SK-N-SH (cell line): Measurements from ENCODE around the gene CCNG2. TPM values are rescaled to one million over a fixed set of nuclear protein-coding genes. Genes with fewer than 3 reads are reported as not detected.

Experiments
- CTCF ChIA-PET: fragments of 300-600, 350-600 bp; formaldehyde crosslinking; extraction: SDS; loops from one replicate; lab custom pipeline; 2021; lab: Yijun Ruan, JAX
- POLR2A ChIA-PET: fragments of 350-600 bp; sonication (Branson Sonifier 250); formaldehyde crosslinking; extraction: SDS; loops from one replicate; lab custom pipeline; 2020; ENCODE audit warnings: antibody characterized with exemption, inconsistent platforms; lab: Yijun Ruan, JAX
- DNase-seq: peaks from one replicate; pipeline ENCODE4 v3.0.0; 2012
- H2AFZ ChIP-seq: fragments of 200-600 bp; sonication (generic); 2 replicates; pipeline ENCODE4 v1.8.1; 2016; ENCODE audit warnings: antibody characterized with exemption, mild to moderate bottlenecking, low read depth
- H3F3A ChIP-seq: fragments of 200-600 bp; sonication (generic); replicated peaks from 2 replicates; pipeline ENCODE3; 2016; ENCODE audit warnings: antibody characterized with exemption, mild to moderate bottlenecking; ENCODE audit not compliant: insufficient read depth
- H3K27ac ChIP-seq, 2 experiments: fragments of 200-500 bp in 1 of 2; fragments of 200-600 bp in 1 of 2; sonication (Bioruptor generic) in 1 of 2; sonication (generic), shearing (Covaris generic) in 1 of 2; 2 replicates each; pipeline versions ENCODE4 v1.5.1 to v1.6.1; 2014 to 2016; ENCODE audit warnings: low read depth in 2 of 2, inconsistent platforms in 1 of 2, low read length in 1 of 2, mild to moderate bottlenecking in 1 of 2, mixed read lengths in 1 of 2
- H3K27me3 ChIP-seq: fragments of 200-600 bp; sonication (generic), shearing (Covaris generic); 2 replicates; pipeline ENCODE4 v1.6.1; 2016; ENCODE audit warnings: mixed run types; ENCODE audit not compliant: insufficient read depth
- H3K36me3 ChIP-seq, 2 experiments: fragments of 200-500 bp in 1 of 2; fragments of 200-600 bp in 1 of 2; sonication (Bioruptor generic) in 1 of 2; sonication (generic) in 1 of 2; replicated peaks in 1 of 2; 2 replicates each; pipeline versions ENCODE3 to v1.5.1; 2014 to 2016; ENCODE audit warnings: low read length in 1 of 2, mild to moderate bottlenecking in 1 of 2; ENCODE audit not compliant: insufficient read depth in 2 of 2, control insufficient read depth in 1 of 2
- H3K4me1 ChIP-seq, 2 experiments: fragments of 200-500 bp in 1 of 2; fragments of 200-600 bp in 1 of 2; sonication (Bioruptor generic) in 1 of 2; sonication (generic), shearing (Covaris generic) in 1 of 2; 2 replicates each; pipeline versions ENCODE4 v1.5.1 to v1.6.1; 2014 to 2016; ENCODE audit warnings: low read depth in 1 of 2, low read length in 1 of 2, mixed run types in 1 of 2; ENCODE audit not compliant: insufficient read depth in 2 of 2, control insufficient read depth in 1 of 2
- H3K4me2 ChIP-seq: fragments of 200-600 bp; sonication (generic), shearing (Covaris generic); 2 replicates; pipeline ENCODE4 v1.6.1; 2017; ENCODE audit warnings: mixed run types
- H3K4me3 ChIP-seq, 2 experiments: fragments of 200-500 bp in 1 of 2; fragments of 200-600 bp in 1 of 2; sonication (Bioruptor generic) in 1 of 2; sonication (generic), shearing (Covaris generic) in 1 of 2; 2 replicates each; pipeline versions ENCODE4 v1.5.1 to v1.8.1; 2014 to 2016; ENCODE audit warnings: low read depth in 2 of 2, inconsistent platforms in 1 of 2, low read length in 1 of 2, mild to moderate bottlenecking in 1 of 2, mixed read lengths in 1 of 2, moderate library complexity in 1 of 2
- H3K79me2 ChIP-seq: fragments of 200-600 bp; sonication (generic); 2 replicates; pipeline ENCODE4 v1.8.1; 2017; ENCODE audit warnings: mild to moderate bottlenecking; ENCODE audit not compliant: insufficient read depth
- H3K9ac ChIP-seq: fragments of 200-600 bp; sonication (generic); 2 replicates; pipeline ENCODE4 v1.6.1; 2017; ENCODE audit warnings: mixed run types
- H3K9me2 ChIP-seq: fragments of 200-600 bp; sonication (generic); 2 replicates; pipeline ENCODE4 v1.6.1; 2017; ENCODE audit warnings: mixed run types
- H3K9me3 ChIP-seq: fragments of 200-600 bp; sonication (generic); 2 replicates; pipeline ENCODE4 v1.6.1; 2017; ENCODE audit warnings: mixed run types, mild to moderate bottlenecking, moderate library complexity
- H4K20me1 ChIP-seq: fragments of 200-600 bp; sonication (generic); 2 replicates; pipeline ENCODE4 v1.6.1; 2017; ENCODE audit warnings: mild to moderate bottlenecking, mixed run types; ENCODE audit not compliant: insufficient read depth
- CHD2 ChIP-seq: fragments of 150-350 bp; IDR thresholded peaks from 2 replicates; pipeline ENCODE4 v1.6.1; 2018; ENCODE audit warnings: low read length; ENCODE audit not compliant: partially characterized antibody
- ELF1 ChIP-seq: IDR thresholded peaks from 2 replicates; pipeline ENCODE4 v1.4.0; 2012
- EP300 ChIP-seq, 2 experiments: IDR thresholded peaks; 2 replicates each; pipeline versions ENCODE4 v1.4.0 to v1.6.1; 2012; ENCODE audit warnings: borderline replicate concordance in 1 of 2, low read depth in 1 of 2, low read length in 1 of 2
- EZH2phosphoT487 ChIP-seq: fragments of 200-600 bp; sonication (generic); IDR thresholded peaks from 2 replicates; pipeline ENCODE4 v1.6.1; 2017; ENCODE audit warnings: low read depth, mixed run types, mild to moderate bottlenecking, antibody characterized with exemption, moderate library complexity, borderline replicate concordance
- FOSL2 ChIP-seq: IDR thresholded peaks from 2 replicates; pipeline ENCODE4 v1.4.0; 2012; ENCODE audit warnings: low read depth, mild to moderate bottlenecking, moderate library complexity, borderline replicate concordance
- FOXM1 ChIP-seq: IDR thresholded peaks from 2 replicates; pipeline ENCODE4 v1.4.0; 2012; ENCODE audit warnings: low read depth, mild to moderate bottlenecking
- GABPA ChIP-seq: IDR thresholded peaks from 2 replicates; pipeline ENCODE4 v1.4.0; 2012; ENCODE audit warnings: low read depth, mild to moderate bottlenecking
- MXI1 ChIP-seq: IDR thresholded peaks from 2 replicates; pipeline ENCODE4 v1.6.1; 2012; ENCODE audit warnings: mild to moderate bottlenecking, low read depth, low read length, improper control_type of control experiment
- NRF1 ChIP-seq: IDR thresholded peaks from 2 replicates; pipeline ENCODE4 v1.6.1; 2012; ENCODE audit warnings: low read depth, mild to moderate bottlenecking, low read length
- SIN3A ChIP-seq: IDR thresholded peaks from 2 replicates; pipeline ENCODE4 v1.6.1; 2012; ENCODE audit warnings: low read depth, mild to moderate bottlenecking, low read length, moderate library complexity, borderline replicate concordance
- SMC3 ChIP-seq: IDR thresholded peaks from 2 replicates; pipeline ENCODE4 v1.6.1; 2012; ENCODE audit warnings: low read depth, low read length, improper control_type of control experiment
- TCF12 ChIP-seq: IDR thresholded peaks from 2 replicates; pipeline ENCODE4 v1.4.0; 2012
- WGBS: methylation state at CpG from one replicate; pipeline ENCODE4 v1.1.6; 2017; ENCODE audit warnings: low lambda C conversion rate; 5-methylcytosine and 5-hydroxymethylcytosine counted together
- polyA plus RNA-seq, 3 experiments: library from polyadenylated mRNA; depleted of rRNA; stranded (reverse); fragments of >200 nt; gene quantifications; 2 replicates each; pipeline ENCODE4 v1.2.3, GENCODE V29; 2012
- small RNA-seq, 7 experiments: library from RNA; depleted of rRNA; stranded (forward); fragments of <200 nt; gene quantifications; one replicate each; pipeline ENCODE3, GENCODE V24; 2012
- TF ChIP-seq, protein P1 (sequence below): IDR thresholded peaks from 2 replicates; pipeline ENCODE4 v1.4.0; 2012; ENCODE audit warnings: low read depth, borderline replicate concordance

The CCNG2 gene
- polyA plus RNA-seq, 1 of the 3 experiments (the other 2 are of a cell fraction): 8.9 TPM

DNA sequence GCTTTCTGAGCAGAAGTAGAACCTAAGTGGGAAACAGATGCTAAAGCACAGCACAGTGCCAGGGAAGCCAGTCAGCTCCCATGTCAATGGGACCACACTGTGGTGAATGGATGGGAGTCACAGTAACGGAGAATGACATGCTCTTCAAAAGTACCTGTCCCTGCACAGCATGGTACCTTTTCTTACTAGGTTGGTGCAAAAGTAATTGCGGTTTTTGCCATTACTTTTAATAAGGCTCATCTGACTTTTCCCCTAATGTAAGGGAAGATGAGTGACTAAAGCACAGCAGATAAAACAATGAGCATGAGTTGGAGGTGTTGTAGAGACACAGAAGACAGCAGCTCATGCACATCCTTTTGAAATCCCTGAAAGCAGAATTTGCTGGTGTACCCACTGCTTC lies 62.3 kb downstream of the CCNG2 start:
- H3K4me2 ChIP-seq: no peak overlapping the region
- no peak overlapping the region for H3K27ac ChIP-seq
- WGBS: 38% methylated on average over 2 of the region's 2 CpGs
- POLR2A ChIA-PET: no interaction called here
- DNase-seq: no peak
- H3K4me1 ChIP-seq: no peaks in the 10 kb centered on the region
- H3K9ac ChIP-seq: no peak overlapping the region
- H3K36me3 ChIP-seq: no peaks in the 10 kb centered on the region
- CTCF ChIA-PET: interaction anchor here (0.7 to 0.9 kb wide), 2 partner anchors 21 to 22 kb away, joined by 3 read pairs; no protein-coding TSS in a partner anchor
- H2AFZ ChIP-seq: no peak overlapping the region
- H3F3A ChIP-seq: no peaks in the 10 kb centered on the region
- H3K4me3 ChIP-seq: no peak overlapping the region
- H3K79me2 ChIP-seq: no peaks in the 10 kb centered on the region
- no peaks in the 10 kb centered on the region for H3K9me2 ChIP-seq
- TF ChIP-seq FOSL2 (no peak), NRF1 (no peak), TCF12 (no peak), SIN3A (no peak), FOXM1 (no peak), MXI1 (no peak), ELF1 (no peak), EZH2phosphoT487 (no peak), GABPA (no peak), EP300 (IDR thresholded peaks at IDR 0.05; ENCODE audit: borderline replicate concordance in 1 of 2, low read depth in 1 of 2, low read length in 1 of 2) (no peak), SMC3 (no peak), CHD2 (no peak)
- TF ChIP-seq, protein P1, sequence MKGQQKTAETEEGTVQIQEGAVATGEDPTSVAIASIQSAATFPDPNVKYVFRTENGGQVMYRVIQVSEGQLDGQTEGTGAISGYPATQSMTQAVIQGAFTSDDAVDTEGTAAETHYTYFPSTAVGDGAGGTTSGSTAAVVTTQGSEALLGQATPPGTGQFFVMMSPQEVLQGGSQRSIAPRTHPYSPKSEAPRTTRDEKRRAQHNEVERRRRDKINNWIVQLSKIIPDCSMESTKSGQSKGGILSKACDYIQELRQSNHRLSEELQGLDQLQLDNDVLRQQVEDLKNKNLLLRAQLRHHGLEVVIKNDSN: no peak
- H3K27me3 ChIP-seq: peaks cover 8% of the 10 kb centered on the region; the same call in 1 of the 2 replicates
- no peaks in the 10 kb centered on the region for H4K20me1 ChIP-seq
- H3K9me3 ChIP-seq: no peaks in the 10 kb centered on the region

Small RNAs within 50 kb of the gene (small RNA-seq; reads per million reads assigned to genes)
- gene RNU6-1187P: 0 reads per million in 7 experiments

Other genes with a start within 250 kb of the CCNG2 start
- 47.4 and 81.9 TPM in 2 replicates for gene SEPTIN11, start 207.5 kb upstream of the CCNG2 start, polyA plus RNA-seq (2012; rRNA removed)
- 56.8 and 61.8 TPM in 2 replicates for gene CCNI, start 81.2 kb upstream of the CCNG2 start, polyA plus RNA-seq (2012; rRNA removed)